GM18873 (cell line): ENCODE measurements around the gene ZNF490.
A peak's percentile ranks its signal among the peaks of the same experiment; 100 is the strongest.
"Not testable (repeated sequence)": the region's sequence is repeated elsewhere in the genome, so short reads cannot be mapped to it uniquely, and the experiment has no call there.

ENCODE experiments used
- ATAC-seq: cut with Tn5 transposase; IDR thresholded peaks from one replicate; pipeline ENCODE4 v1.9.1; 2021; ENCODE audit warnings: mild to moderate bottlenecking, moderate library complexity, moderate number of reproducible peaks; ENCODE audit not compliant: unreplicated experiment, low FRiP score

ZNF490 gene

GRCh38 chr19:12610540-12611360 is at the start of gene ZNF490, which contains the start of gene ZNF791:
ZNF490 (minus strand) TSS chr19:12610813; CDS start chr19:12610680, 133 bp downstream.
ZNF791 (plus strand) TSS chr19:12610920; CDS start chr19:12611080, 160 bp downstream.
- peak; percentile 62 for ATAC-seq

- no peak for ATAC-seq
Observed at GRCh38 chr19:12657966-12658365, 47.4 kb upstream of the ZNF490 start.

GRCh38 chr19:12656899-12657571 is 46.4 kb upstream of the ZNF490 start:
- no peak for ATAC-seq

DNA sequence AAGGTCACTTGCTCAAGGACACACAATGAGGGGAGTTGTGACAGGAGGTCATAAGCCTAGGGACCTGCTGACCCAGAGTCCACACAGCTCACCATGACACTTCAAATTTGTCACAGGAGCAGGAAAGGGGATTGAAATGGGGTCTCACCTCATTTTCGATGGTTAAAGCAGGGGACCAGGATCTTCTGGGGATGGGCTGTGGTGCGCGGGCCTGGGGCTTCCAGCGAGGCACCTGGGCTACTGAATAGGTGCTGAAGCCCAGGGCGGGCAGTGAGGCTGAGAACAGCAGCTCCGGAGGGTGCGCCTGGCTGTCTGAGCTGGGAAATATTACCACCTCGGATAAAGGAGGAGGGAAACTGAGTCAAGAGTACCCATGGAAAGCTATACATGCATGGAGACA is 44.9 kb upstream of the ZNF490 start:
- no peak for ATAC-seq

DNA sequence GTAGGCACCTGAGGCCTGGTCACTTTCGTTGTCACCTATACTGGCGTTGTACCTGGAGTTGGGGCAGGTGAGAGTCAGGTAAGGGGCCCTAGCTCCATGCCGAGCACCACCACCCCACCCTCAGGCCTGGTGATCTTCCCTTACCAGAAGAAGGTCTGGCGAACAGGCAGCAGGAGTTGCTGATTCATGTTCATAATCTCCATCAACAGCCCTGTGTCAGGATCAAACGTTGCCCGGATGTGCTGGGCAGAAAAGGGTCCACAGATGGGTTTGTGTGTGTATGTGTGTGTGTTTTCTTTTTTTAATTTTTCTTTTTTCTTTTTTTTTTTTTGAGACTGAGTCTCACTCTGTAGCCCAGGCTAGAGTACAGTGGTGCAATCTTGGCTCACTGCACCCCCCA is 41.6 kb upstream of the ZNF490 start:
- ATAC-seq = no peak

DNA sequence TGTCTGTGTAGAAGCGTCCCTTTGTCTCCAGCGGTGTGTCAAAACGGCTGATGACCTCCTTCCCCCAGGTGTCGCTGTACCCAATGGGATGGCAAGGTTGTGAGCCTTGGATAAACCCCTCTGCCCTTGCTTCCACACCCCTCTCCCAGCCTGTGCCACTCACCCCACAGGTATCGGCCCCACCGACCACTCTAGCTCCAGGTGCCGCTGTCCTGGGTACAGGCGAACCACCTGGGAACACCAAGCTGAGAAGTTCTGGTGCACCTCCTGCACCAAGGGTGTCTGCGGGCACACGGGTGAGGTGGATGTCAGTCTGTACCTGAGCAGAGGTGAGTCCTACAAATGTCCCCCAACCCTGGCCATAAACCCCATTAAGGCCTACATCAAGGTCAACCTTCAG is 39.3 kb upstream of the ZNF490 start:
- ATAC-seq = no peak

- no peak for ATAC-seq
Observed at GRCh38 chr19:12648088-12648487, 37.5 kb upstream of the ZNF490 start.

GRCh38 chr19:12647490-12648071 is 37.0 kb upstream of the ZNF490 start:
- no peak for ATAC-seq

DNA sequence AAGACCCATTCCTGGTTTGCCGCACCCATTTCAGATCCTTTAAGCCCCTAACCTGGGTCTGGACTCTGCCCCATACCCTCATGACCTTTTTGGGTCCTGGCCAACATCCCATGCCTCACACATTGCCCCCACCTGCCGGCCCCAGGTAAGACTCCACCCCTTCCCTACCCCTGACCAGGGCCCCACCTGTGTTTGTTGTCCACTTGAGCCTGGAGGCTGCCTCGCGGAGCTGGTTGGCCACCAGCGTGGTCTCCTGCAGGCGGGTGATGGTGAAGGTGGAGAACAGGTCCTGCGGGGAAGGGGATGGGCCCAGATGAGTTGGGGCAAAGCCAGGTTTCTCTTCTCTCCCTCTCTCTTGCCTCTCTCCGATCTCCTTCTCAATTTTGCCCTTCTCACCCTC is 36.4 kb upstream of the ZNF490 start:
- ATAC-seq = no peak

GRCh38 chr19:12646551-12646950 is 35.9 kb upstream of the ZNF490 start:
- ATAC-seq = no peak

- not testable (repeated sequence) for ATAC-seq
Observed at GRCh38 chr19:12643716-12644115, 33.1 kb upstream of the ZNF490 start.

GRCh38 chr19:12642506-12642905 is 31.9 kb upstream of the ZNF490 start:
- ATAC-seq = no peak

DNA sequence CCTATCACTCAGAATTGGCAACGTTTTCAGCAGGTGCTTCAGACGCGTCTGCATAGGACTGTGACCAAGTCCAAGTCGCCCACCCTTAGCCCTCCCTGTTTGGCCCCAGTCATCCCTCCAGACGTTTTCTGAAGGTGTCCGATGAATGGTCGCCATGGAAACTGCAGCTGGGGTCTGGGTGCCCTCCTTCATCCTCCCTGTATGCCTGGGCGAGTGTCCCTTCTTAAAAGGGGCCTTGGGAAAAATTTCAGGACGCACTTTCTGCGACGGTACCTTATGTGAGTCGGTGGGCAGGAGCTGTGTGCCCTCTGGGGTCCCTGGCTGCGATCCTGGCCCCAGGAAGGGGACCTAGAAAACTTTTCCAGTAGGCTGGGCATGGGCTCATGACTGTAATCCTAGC is 30.8 kb upstream of the ZNF490 start:
- ATAC-seq = no peak

- ATAC-seq = no peak
Observed at GRCh38 chr19:12639901-12640613, 29.4 kb upstream of the ZNF490 start.

- ATAC-seq = no peak
Observed at GRCh38 chr19:12638611-12639182, 28.1 kb upstream of the ZNF490 start.

DNA sequence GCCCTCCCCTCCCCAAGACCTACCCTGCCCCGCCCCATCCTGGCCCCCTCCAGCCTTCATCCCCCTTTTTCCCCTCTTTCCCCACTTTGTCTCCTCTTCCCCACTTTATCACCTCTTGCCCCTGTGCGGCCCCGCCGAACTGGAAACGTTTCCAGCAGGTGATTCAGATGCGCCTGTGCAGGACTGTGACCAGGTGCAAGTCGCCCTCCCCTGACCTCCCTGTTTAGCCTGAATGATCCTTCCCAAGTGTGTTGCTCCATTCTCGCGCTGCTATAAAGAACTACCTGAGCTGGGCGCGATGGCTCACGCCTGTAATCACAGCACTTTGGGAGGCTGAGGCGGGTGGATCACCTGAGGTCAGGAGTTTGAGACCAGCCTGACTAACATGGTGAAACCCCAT is 26.0 kb upstream of the ZNF490 start:
- no peak for ATAC-seq

DNA sequence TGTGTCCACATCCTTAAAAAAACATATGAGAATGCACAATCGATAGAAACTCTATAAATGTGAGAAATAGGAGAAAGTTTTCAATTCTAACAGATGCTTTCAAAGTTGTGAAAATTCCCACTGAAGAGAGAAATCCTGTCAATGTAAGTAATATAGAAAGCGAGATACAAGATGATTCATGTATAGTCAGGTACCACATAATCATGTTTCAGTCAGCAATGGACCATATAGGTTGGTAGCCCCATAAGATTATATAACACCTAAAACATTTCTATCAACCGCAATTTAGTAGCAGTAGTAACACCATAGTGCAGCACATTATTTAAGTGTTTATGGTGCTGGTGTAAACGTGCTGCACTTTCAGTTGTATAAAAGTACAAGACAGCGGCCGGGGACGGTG is 18.6 kb upstream of the ZNF490 start:
- no peak for ATAC-seq

DNA sequence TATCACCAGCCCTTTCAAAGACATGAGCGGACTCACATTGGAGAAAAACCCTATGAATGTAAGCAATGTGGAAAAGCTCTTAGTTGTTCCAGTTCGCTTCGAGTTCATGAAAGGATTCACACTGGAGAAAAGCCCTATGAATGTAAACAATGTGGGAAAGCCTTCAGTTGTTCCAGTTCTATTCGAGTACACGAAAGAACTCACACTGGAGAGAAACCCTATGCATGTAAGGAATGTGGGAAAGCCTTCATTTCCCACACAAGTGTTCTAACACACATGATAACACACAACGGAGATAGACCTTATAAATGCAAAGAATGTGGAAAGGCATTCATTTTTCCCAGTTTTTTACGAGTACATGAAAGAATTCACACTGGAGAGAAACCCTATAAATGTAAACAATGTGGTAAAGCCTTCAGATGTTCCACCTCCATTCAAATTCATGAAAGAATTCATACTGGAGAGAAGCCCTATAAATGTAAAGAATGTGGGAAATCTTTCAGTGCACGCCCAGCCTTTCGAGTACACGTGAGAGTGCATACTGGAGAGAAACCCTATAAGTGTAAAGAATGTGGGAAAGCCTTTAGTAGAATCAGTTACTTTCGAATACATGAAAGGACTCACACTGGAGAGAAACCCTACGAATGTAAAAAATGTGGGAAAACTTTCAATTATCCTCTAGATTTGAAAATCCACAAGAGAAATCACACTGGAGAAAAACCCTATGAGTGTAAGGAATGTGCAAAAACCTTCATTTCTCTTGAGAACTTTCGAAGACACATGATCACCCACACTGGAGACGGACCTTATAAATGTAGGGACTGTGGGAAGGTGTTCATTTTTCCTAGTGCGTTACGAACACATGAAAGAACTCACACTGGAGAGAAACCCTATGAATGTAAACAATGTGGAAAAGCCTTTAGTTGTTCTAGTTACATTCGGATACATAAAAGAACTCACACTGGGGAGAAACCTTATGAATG is 17.7 kb upstream of the ZNF490 start:
- no peak for ATAC-seq

- no peak for ATAC-seq
Observed at GRCh38 chr19:12626958-12627357, 16.3 kb upstream of the ZNF490 start.
